ENCODE results near the gene DUSP19.

DUSP19 gene

GRCh38 chr2:183134016-183134415, 55.5 kb downstream of the DUSP19 start:
- no peak for TF ChIP-seq CTCF (IDR thresholded peaks at IDR 0.05)

GRCh38 chr2:183148955-183149354, 70.4 kb downstream of the DUSP19 start:
- no peaks in the 10 kb centered on the region for H3K36me3 ChIP-seq

More at GRCh38 chr2:183134016-183134415, 55.5 kb downstream of the DUSP19 start:
- Histone ChIP-seq H3K27ac (no peak overlapping the region), H3K27me3 (no peaks in the 10 kb centered on the region), H3K9me3 (no peaks in the 10 kb centered on the region), H3K36me3 (no peaks in the 10 kb centered on the region), H3K4me1 (ENCODE audit: control insufficient read depth in 1 of 2, insufficient read depth in 1 of 2, low read depth in 1 of 2, low read length in 1 of 2) (no peaks in the 10 kb centered on the region), H3K4me3 (ENCODE audit: low read depth in 1 of 2, low read length in 1 of 2) (no peak overlapping the region)

GRCh38 chr2:183149489-183149888, 70.9 kb downstream of the DUSP19 start:
- no peaks in the 10 kb centered on the region for H3K9me3 ChIP-seq
- no peaks in the 10 kb centered on the region for H3K27me3 ChIP-seq
- H3K27ac ChIP-seq, result no peak overlapping the region
- no peak for TF ChIP-seq CTCF (IDR thresholded peaks at IDR 0.05)
- H3K4me1 ChIP-seq (ENCODE audit: control insufficient read depth in 1 of 2, insufficient read depth in 1 of 2, low read depth in 1 of 2, low read length in 1 of 2), result no peaks in the 10 kb centered on the region
- H3K4me3 ChIP-seq (ENCODE audit: low read depth in 1 of 2, low read length in 1 of 2), result no peak overlapping the region
- H3K36me3 ChIP-seq, result no peaks in the 10 kb centered on the region

More at GRCh38 chr2:183148955-183149354, 70.4 kb downstream of the DUSP19 start:
- Histone ChIP-seq H3K9me3 (no peaks in the 10 kb centered on the region), H3K4me1 (ENCODE audit: control insufficient read depth in 1 of 2, insufficient read depth in 1 of 2, low read depth in 1 of 2, low read length in 1 of 2) (no peaks in the 10 kb centered on the region), H3K4me3 (ENCODE audit: low read depth in 1 of 2, low read length in 1 of 2) (no peak overlapping the region), H3K27me3 (no peaks in the 10 kb centered on the region), H3K27ac (no peak overlapping the region)
- no peak for TF ChIP-seq CTCF (IDR thresholded peaks at IDR 0.05)
